ENCODE data around the gene CAMSAP2. TPM values are rescaled to one million over a fixed set of nuclear protein-coding genes. Genes with fewer than 3 reads are reported as not detected.
"Not testable (repeated sequence)": the region's sequence is repeated elsewhere in the genome, so short reads cannot be mapped to it uniquely, and the experiment has no call there.

CAMSAP2 gene
- total RNA-seq, 1 experiment from 2014 or later: 20.7 TPM

DNA sequence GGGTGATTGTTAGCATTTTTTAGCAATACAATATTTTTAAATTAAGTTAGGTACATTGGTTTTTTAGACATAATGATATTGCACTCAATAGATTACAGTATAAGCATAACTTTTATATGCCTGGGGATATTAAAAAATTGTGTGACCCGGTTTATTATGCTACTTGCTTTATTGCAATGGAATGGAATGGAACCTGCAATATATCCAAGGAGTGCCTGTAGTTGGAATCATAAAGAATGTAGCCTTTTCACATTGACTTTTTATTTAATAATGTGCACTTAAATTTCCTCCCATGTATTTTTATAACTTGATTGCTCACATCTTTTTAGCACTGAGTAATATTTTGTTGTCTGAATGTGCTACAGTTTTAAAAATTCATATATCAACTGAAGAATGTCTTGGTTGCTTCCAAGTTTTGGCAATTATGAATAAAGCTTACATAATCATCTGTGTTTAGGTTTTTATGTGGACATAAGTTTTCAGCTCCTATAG, 49.2 kb downstream of the CAMSAP2 start:
- no peak for DNase-seq (ENCODE audit: low spot score)
- H3K4me3 Mint-ChIP-seq: no peak overlapping the region
- peaks cover 10% of the 10 kb centered on the region for H3K9me3 Mint-ChIP-seq
- H3K4me1 Mint-ChIP-seq: peaks cover 7% of the 10 kb centered on the region; the same call in 1 of the 2 replicates
- H3K27me3 Mint-ChIP-seq (ENCODE audit: low read depth): no peaks in the 10 kb centered on the region
- peaks cover 14% of the 10 kb centered on the region for H3K36me3 Mint-ChIP-seq
- ChIA-PET POLR2A (no interaction called here), CTCF (no interaction called here)
- H3K27ac Mint-ChIP-seq: no peak overlapping the region
- TF ChIP-seq SMAD4 (CRISPR knock-in tag; IDR thresholded peaks at IDR 0.05) (no peak), GTF2I (CRISPR knock-in tag; conservative IDR thresholded peaks at IDR 0.05) (no peak), ZNF671 (CRISPR knock-in tag; IDR thresholded peaks at IDR 0.05) (no peak), NFYB (CRISPR knock-in tag; conservative IDR thresholded peaks at IDR 0.05; ENCODE audit: low read depth) (no peak), IRF2 (CRISPR knock-in tag; IDR thresholded peaks at IDR 0.05; ENCODE audit: borderline replicate concordance, low read depth) (no peak), CBFB (CRISPR knock-in tag; IDR thresholded peaks at IDR 0.05; ENCODE audit: low read depth) (no peak), NR3C1 (CRISPR knock-in tag; conservative IDR thresholded peaks at IDR 0.05; ENCODE audit: low read depth) (no peak), ZNF138 (CRISPR knock-in tag; conservative IDR thresholded peaks at IDR 0.05) (no peak), ETV6 (CRISPR knock-in tag; IDR thresholded peaks at IDR 0.05) (no peak), CREM (CRISPR knock-in tag; IDR thresholded peaks at IDR 0.05) (no peak), ELF4 (CRISPR knock-in tag; IDR thresholded peaks at IDR 0.05; ENCODE audit: low read depth) (no peak), RELA (CRISPR knock-in tag; IDR thresholded peaks at IDR 0.05; ENCODE audit: borderline replicate concordance) (no peak)
- TF ChIP-seq, protein P1, sequence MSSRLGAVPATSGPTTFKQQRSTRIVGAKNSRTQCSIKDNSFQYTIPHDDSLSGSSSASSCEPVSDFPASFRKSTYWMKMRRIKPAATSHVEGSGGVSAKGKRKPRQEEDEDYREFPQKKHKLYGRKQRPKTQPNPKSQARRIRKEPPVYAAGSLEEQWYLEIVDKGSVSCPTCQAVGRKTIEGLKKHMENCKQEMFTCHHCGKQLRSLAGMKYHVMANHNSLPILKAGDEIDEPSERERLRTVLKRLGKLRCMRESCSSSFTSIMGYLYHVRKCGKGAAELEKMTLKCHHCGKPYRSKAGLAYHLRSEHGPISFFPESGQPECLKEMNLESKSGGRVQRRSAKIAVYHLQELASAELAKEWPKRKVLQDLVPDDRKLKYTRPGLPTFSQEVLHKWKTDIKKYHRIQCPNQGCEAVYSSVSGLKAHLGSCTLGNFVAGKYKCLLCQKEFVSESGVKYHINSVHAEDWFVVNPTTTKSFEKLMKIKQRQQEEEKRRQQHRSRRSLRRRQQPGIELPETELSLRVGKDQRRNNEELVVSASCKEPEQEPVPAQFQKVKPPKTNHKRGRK (CRISPR knock-in tag; IDR thresholded peaks at IDR 0.05; ENCODE audit: borderline replicate concordance): no peak
- TF ChIP-seq, protein P2, sequence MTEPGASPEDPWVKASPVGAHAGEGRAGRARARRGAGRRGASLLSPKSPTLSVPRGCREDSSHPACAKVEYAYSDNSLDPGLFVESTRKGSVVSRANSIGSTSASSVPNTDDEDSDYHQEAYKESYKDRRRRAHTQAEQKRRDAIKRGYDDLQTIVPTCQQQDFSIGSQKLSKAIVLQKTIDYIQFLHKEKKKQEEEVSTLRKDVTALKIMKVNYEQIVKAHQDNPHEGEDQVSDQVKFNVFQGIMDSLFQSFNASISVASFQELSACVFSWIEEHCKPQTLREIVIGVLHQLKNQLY (CRISPR knock-in tag; IDR thresholded peaks at IDR 0.05): no peak
- TF ChIP-seq, protein P3, sequence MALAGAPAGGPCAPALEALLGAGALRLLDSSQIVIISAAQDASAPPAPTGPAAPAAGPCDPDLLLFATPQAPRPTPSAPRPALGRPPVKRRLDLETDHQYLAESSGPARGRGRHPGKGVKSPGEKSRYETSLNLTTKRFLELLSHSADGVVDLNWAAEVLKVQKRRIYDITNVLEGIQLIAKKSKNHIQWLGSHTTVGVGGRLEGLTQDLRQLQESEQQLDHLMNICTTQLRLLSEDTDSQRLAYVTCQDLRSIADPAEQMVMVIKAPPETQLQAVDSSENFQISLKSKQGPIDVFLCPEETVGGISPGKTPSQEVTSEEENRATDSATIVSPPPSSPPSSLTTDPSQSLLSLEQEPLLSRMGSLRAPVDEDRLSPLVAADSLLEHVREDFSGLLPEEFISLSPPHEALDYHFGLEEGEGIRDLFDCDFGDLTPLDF (CRISPR knock-in tag; IDR thresholded peaks at IDR 0.05): no peak
- TF ChIP-seq, protein P4, sequence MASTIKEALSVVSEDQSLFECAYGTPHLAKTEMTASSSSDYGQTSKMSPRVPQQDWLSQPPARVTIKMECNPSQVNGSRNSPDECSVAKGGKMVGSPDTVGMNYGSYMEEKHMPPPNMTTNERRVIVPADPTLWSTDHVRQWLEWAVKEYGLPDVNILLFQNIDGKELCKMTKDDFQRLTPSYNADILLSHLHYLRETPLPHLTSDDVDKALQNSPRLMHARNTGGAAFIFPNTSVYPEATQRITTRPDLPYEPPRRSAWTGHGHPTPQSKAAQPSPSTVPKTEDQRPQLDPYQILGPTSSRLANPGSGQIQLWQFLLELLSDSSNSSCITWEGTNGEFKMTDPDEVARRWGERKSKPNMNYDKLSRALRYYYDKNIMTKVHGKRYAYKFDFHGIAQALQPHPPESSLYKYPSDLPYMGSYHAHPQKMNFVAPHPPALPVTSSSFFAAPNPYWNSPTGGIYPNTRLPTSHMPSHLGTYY (CRISPR knock-in tag; IDR thresholded peaks at IDR 0.05): no peak
- TF ChIP-seq, protein P5, sequence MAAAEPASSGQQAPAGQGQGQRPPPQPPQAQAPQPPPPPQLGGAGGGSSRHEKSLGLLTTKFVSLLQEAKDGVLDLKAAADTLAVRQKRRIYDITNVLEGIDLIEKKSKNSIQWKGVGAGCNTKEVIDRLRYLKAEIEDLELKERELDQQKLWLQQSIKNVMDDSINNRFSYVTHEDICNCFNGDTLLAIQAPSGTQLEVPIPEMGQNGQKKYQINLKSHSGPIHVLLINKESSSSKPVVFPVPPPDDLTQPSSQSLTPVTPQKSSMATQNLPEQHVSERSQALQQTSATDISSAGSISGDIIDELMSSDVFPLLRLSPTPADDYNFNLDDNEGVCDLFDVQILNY (CRISPR knock-in tag; IDR thresholded peaks at IDR 0.05): no peak
- TF ChIP-seq, protein P6, sequence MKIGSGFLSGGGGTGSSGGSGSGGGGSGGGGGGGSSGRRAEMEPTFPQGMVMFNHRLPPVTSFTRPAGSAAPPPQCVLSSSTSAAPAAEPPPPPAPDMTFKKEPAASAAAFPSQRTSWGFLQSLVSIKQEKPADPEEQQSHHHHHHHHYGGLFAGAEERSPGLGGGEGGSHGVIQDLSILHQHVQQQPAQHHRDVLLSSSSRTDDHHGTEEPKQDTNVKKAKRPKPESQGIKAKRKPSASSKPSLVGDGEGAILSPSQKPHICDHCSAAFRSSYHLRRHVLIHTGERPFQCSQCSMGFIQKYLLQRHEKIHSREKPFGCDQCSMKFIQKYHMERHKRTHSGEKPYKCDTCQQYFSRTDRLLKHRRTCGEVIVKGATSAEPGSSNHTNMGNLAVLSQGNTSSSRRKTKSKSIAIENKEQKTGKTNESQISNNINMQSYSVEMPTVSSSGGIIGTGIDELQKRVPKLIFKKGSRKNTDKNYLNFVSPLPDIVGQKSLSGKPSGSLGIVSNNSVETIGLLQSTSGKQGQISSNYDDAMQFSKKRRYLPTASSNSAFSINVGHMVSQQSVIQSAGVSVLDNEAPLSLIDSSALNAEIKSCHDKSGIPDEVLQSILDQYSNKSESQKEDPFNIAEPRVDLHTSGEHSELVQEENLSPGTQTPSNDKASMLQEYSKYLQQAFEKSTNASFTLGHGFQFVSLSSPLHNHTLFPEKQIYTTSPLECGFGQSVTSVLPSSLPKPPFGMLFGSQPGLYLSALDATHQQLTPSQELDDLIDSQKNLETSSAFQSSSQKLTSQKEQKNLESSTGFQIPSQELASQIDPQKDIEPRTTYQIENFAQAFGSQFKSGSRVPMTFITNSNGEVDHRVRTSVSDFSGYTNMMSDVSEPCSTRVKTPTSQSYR (CRISPR knock-in tag; IDR thresholded peaks at IDR 0.05): no peak
- TF ChIP-seq, protein P7, sequence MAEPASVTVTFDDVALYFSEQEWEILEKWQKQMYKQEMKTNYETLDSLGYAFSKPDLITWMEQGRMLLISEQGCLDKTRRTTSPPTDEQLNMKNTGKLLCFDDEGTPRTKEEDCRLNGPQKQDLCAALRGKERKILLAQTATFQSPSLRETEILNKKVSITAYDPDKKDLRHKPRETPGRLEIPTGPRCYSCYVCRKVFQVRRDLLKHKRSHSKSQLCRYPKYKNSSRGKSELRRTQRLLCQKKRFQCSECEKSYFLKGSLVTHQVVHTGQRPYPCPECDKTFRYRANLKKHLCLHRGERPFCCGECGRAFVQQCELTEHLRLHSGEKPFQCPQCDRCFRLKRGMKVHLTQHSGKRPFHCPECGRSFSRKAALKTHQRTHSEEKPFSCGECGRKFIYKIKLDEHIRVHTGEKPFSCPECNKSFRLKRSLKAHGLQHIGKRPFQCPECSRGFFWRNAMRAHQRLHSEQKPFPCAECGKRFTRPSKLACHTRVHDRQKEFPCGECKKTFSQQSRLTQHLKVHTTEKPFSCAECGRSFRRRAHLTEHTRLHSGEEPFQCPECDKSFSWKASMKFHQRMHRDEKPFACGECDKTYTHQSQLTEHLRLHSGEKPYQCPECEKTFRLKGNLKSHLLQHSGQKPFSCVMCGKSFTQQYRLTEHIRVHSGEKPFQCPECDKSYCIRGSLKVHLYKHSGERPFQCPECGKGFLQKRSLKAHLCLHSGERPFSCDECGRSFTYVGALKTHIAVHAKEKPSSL (CRISPR knock-in tag; conservative IDR thresholded peaks at IDR 0.05): no peak
- ATAC-seq: no peak

DNA sequence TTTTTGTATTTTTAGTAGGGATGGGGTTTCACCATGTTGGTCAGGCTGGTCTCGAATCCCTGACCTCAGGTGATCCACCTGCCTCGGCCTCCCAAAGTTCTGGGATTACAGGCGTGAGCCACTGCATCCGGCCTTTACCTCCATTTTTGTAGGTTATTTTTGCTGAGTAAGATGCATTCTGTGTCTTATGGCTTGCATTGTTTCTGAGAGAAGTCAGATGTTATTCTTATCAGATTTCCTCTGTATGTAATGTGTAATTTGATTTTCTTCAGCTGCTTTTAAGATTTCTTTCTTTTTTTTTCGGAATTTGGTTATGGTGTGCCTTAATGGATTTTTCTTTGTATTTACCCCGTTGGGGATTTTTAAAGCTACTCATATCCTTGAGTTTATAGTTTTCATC, 52.3 kb downstream of the CAMSAP2 start:
- CTCF ChIA-PET: interaction anchor here (1.2 kb wide), 1 partner anchor 12 kb away, joined by 4 read pairs; no protein-coding TSS in a partner anchor
- H3K36me3 Mint-ChIP-seq; H3K4me3 Mint-ChIP-seq; DNase-seq (ENCODE audit: low spot score); H3K27me3 Mint-ChIP-seq (ENCODE audit: low read depth); POLR2A ChIA-PET; ATAC-seq; H3K9me3 Mint-ChIP-seq; H3K27ac Mint-ChIP-seq; H3K4me1 Mint-ChIP-seq: not testable (repeated sequence)
